Immature natural killer cell (primary cell): Measurements from ENCODE around the gene ZNF761. TPM values are rescaled to one million over a fixed set of nuclear protein-coding genes. Genes with fewer than 3 reads are reported as not detected.
A peak's percentile ranks its signal among the peaks of the same experiment; 100 is the strongest.
"Not testable (repeated sequence)": the region's sequence is repeated elsewhere in the genome, so short reads cannot be mapped to it uniquely, and the experiment has no call there.

Experiments used
- DNase-seq, 3 donors: peaks; one replicate each; pipeline ENCODE4 v3.0.0; 2022; ENCODE audit warnings: mixed read lengths in 1 of 3
- H3K27ac Mint-ChIP-seq, 6 donors: one replicate each; pipeline ENCODE4 v1.8.0; 2020; ENCODE audit warnings: mixed read lengths in 6 of 6, mild to moderate bottlenecking in 5 of 6, inconsistent platforms in 4 of 6, moderate library complexity in 3 of 6
- H3K27me3 Mint-ChIP-seq, 3 donors: one replicate each; pipeline ENCODE4 v1.8.0; 2020 to 2021; ENCODE audit warnings: low read depth in 3 of 3, mild to moderate bottlenecking in 3 of 3, mixed read lengths in 3 of 3, moderate library complexity in 3 of 3, inconsistent platforms in 1 of 3
- H3K36me3 Mint-ChIP-seq, 3 donors: one replicate each; pipeline ENCODE4 v1.8.0; 2020; ENCODE audit warnings: mixed read lengths in 3 of 3, inconsistent platforms in 2 of 3, mild to moderate bottlenecking in 2 of 3
- H3K4me1 Mint-ChIP-seq, 2 donors: one replicate each; pipeline ENCODE4 v1.8.0; 2020; ENCODE audit warnings: inconsistent platforms in 2 of 2, mild to moderate bottlenecking in 2 of 2, mixed read lengths in 2 of 2, moderate library complexity in 1 of 2
- H3K4me3 Mint-ChIP-seq, 5 donors: one replicate each; pipeline ENCODE4 v1.8.0; 2020; ENCODE audit warnings: mild to moderate bottlenecking in 5 of 5, mixed read lengths in 5 of 5, inconsistent platforms in 3 of 5, moderate library complexity in 3 of 5
- H3K9me3 Mint-ChIP-seq, 6 donors: one replicate each; pipeline ENCODE4 v1.8.0; 2020; ENCODE audit warnings: mild to moderate bottlenecking in 6 of 6, mixed read lengths in 6 of 6, inconsistent platforms in 4 of 6, moderate library complexity in 3 of 6
- polyA plus RNA-seq, 3 donors: library from polyadenylated mRNA; unstranded; fragments of 300-500 nt; fragmentation: Illumina TruSeq; gene quantifications; one replicate each; pipeline ENCODE4 v1.2.3, GENCODE V29; 2021

ZNF761 gene
- polyA plus RNA-seq, 3 donors from 2014 or later: 4.4 to 8.9 (median 6.9) TPM

DNA sequence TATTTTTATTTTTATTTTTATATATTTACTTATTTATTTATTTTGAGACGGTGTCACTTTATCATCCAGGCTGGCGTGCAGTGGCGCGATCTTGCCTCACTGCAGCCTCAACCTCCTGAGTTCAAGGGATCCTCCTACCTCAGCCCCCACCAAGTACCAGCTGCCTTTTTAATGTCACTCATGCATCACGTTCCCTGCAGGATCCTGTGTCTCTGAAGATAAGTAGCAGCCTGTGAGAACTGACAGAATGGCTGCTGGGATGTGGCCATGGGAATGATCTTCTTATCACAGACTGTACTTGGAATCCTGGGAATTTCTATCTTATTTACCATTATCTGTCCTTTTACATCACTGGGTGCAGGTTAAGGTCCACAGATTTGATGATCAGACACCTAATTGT, 9.2 kb upstream of the ZNF761 start:
- Mint-ChIP-seq H3K27me3 (peaks cover 1 to 5% (median 1%) of the 10 kb centered on the region in 3 donors), H3K9me3 (peaks cover 1 to 22% (median 5%) of the 10 kb centered on the region in 6 donors), H3K4me1 (peaks cover 0 to 2% of the 10 kb centered on the region in 2 donors), H3K36me3 (peaks cover 0 to under 1% (median 0%) of the 10 kb centered on the region in 3 donors), H3K4me3 (no peak overlapping the region), H3K27ac (no peak overlapping the region)
- no peak for DNase-seq

DNA sequence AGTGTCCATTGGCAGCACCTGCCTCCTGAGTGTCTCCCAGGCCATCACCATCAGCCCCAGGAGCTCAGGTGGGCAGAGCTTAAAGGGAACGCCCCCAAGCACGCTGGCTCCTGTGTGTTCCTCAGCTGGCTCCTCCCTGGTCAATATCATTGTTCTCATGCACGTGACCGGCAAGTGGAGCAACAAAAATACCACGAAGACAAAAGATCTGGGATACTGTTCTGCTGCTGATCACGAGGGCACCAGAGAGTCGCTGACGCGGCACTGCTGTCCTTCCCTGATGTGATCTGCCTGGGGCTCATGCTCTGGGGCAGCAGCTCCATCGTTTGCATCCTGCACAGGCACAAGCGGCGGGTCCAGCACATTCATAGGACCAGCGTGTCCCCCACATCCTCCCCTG, 8.7 kb upstream of the ZNF761 start:
- H3K27me3 Mint-ChIP-seq, DNase-seq, H3K36me3 Mint-ChIP-seq, H3K4me1 Mint-ChIP-seq, H3K4me3 Mint-ChIP-seq, H3K27ac Mint-ChIP-seq: not testable (repeated sequence)
- H3K9me3 Mint-ChIP-seq: peaks cover 0 to 18% (median 2%) of the 10 kb centered on the region in 6 donors

DNA sequence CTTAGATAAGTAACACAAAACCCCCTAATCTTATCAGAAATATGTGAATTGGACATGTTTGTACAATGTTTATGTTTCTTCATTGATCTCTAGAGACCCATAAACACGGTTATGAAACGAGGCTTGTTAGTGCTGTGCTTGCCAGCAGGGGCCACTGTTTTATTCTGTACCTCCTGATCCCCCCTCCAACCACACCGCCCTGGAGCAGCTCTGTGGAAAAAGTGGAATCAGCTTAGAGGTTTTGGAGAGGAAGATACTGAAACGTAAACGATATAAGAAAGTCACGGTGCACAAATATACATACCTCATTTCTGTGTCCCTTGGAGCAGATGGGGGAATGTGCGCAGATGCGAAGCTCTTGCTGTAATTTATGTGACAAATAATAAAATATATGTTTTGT, 8.1 kb upstream of the ZNF761 start:
- H3K36me3 Mint-ChIP-seq, H3K4me1 Mint-ChIP-seq, H3K27me3 Mint-ChIP-seq, DNase-seq, H3K4me3 Mint-ChIP-seq, H3K27ac Mint-ChIP-seq: not testable (repeated sequence)
- H3K9me3 Mint-ChIP-seq: peaks cover 0 to 14% (median 0%) of the 10 kb centered on the region in 6 donors

DNA sequence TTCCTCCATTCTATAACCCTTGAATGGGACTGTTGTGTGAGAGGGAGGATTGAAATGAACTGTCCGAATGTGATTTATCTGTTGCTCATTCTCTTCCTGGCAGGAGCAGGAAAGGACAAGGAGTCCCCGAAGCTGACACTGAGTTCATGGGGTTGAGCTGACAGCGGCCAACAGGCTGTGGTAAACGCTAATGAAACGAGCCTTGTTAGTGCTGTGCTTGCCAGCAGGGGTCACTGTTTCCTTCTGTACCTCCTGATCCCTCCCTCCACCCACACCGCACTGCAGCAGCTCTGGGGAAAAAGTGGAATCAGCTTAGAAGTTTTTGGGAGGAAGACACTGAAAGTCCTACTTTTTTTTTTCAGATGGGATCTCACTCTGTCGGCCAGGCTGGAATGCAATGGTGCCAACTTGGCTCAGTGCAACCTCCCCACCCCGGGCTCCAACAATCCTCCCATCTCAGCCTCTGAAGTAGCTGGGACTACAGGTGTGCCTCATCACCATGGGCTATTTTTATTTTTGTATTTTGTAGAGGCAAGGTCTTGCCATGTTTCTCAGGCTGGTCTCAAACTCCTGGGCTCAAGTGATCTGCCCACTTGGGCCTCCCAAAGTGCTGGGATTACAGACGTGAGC, 6.7 kb upstream of the ZNF761 start:
- no peaks in the 10 kb centered on the region for H3K36me3 Mint-ChIP-seq
- no peak overlapping the region for H3K27ac Mint-ChIP-seq
- H3K4me3 Mint-ChIP-seq: no peak overlapping the region
- H3K4me1 Mint-ChIP-seq: peaks cover 0 to 2% of the 10 kb centered on the region in 2 donors
- H3K27me3 Mint-ChIP-seq: peaks cover 0 to 5% (median 1%) of the 10 kb centered on the region in 3 donors
- peak; percentile 54 to 66 (median 65) for DNase-seq
- peaks cover 0 to 5% (median 0%) of the 10 kb centered on the region in 6 donors for H3K9me3 Mint-ChIP-seq

DNA sequence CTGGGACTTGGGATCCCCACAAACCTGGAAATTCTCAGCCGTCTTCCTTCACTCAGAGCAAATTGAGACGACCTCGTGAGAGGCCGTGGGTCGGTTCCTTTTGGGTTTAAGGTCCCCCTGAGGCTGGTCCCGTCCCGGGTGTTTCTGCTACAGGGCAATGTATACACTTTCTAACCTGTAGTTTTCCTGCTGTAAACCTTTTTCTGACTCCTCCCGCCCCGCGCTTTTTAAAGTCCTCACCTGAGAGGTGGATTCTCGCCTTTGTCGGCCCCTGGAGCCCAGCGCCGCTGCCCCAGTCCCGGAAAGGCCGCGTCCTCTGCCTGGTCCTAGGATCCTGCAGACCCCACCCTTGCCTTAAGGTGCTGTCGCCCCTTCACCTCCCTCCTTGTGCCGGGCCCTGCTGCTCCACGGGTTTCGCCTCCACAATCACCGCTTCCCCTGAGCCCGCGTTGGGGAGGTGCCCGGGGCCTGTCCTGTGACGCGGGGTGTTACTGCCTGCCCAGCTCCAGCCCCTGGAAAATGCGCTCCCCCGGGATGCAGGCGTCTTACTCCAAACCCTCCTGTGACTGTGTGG, 391 bp downstream of the ZNF761 start:
- H3K9me3 Mint-ChIP-seq: peaks cover 0 to 4% (median 0%) of the 10 kb centered on the region in 6 donors
- H3K27me3 Mint-ChIP-seq: peaks cover 0 to 5% (median 3%) of the 10 kb centered on the region in 3 donors
- DNase-seq: no peak
- H3K27ac Mint-ChIP-seq: peak overlapping the region; percentile 96 to 99 (median 97)
- H3K36me3 Mint-ChIP-seq: peaks cover 18 to 32% (median 28%) of the 10 kb centered on the region in 3 donors
- H3K4me3 Mint-ChIP-seq: peak overlapping the region; percentile 96 to 99 (median 98)
- peaks cover 33 to 46% of the 10 kb centered on the region in 2 donors for H3K4me1 Mint-ChIP-seq

DNA sequence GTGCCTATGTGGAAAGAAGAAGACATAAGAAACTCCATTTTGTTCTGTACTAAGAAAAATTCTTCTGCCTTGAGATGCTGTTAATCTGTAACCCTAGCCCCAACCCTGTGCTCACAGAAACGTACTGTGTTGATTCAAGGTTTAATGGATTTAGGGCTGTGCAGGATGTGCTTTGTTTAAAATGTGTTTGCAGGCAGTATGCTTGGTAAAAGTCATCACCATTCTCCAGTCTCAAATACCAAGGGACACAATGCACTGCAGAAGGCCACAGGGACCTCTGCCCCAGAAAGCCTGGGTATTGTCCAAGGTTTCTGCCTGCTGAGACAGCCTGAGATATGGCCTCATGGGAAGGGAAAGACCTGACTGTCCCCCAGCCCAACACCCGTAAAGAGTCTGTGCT, 12.0 kb downstream of the ZNF761 start:
- not testable (repeated sequence) for DNase-seq, H3K27ac Mint-ChIP-seq, H3K4me1 Mint-ChIP-seq, H3K4me3 Mint-ChIP-seq, H3K27me3 Mint-ChIP-seq
- Mint-ChIP-seq H3K36me3 (peaks cover 70 to 85% (median 81%) of the 10 kb centered on the region in 3 donors), H3K9me3 (peaks cover 26 to 87% (median 78%) of the 10 kb centered on the region in 6 donors)

DNA sequence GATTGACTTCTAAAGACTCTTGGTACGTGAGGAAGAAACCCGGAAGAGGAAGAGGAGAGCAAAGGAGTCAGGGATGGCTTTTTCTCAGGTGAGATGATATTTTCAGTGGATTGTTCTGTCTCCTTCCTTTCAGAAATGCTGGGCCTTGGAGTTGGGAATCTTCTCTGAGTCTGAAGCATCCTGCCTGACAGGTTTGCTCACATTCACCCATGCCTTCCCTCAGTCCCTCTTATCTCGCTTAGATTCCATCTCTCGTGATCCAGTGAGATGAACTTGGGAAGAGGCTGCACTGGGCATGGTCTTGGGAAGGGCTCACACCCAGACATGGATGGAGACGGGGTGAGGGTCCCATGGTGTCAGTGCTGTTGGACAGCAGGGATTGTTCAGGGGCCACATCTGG, 15.4 kb downstream of the ZNF761 start:
- not testable (repeated sequence) for H3K27me3 Mint-ChIP-seq, H3K27ac Mint-ChIP-seq, DNase-seq, H3K4me1 Mint-ChIP-seq, H3K4me3 Mint-ChIP-seq
- Mint-ChIP-seq H3K9me3 (peaks cover 38 to 91% (median 79%) of the 10 kb centered on the region in 6 donors), H3K36me3 (peaks cover 70 to 85% (median 84%) of the 10 kb centered on the region in 3 donors)

DNA sequence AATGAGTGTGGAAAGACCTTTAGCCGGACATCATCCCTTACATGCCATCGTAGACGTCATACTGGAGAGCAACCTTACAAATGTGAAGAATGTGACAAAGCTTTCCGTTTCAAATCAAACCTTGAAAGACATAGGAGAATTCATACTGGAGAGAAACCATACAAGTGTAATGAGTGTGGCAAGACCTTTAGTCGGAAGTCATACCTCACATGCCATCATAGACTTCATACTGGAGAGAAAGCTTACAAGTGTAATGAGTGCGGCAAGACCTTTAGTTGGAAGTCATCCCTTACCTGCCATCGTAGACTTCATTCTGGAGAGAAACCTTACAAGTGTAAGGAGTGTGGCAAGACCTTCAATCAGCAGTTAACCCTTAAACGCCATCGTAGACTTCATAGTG, 24.0 kb downstream of the ZNF761 start:
- Mint-ChIP-seq H3K4me3 (no peak overlapping the region), H3K9me3 (peaks cover 62 to 94% (median 92%) of the 10 kb centered on the region in 6 donors), H3K4me1 (no peaks in the 10 kb centered on the region), H3K27me3 (peaks cover 0 to 2% (median 0%) of the 10 kb centered on the region in 3 donors), H3K27ac (no peak overlapping the region), H3K36me3 (peaks cover 58 to 76% (median 70%) of the 10 kb centered on the region in 3 donors)
- no peak for DNase-seq

DNA sequence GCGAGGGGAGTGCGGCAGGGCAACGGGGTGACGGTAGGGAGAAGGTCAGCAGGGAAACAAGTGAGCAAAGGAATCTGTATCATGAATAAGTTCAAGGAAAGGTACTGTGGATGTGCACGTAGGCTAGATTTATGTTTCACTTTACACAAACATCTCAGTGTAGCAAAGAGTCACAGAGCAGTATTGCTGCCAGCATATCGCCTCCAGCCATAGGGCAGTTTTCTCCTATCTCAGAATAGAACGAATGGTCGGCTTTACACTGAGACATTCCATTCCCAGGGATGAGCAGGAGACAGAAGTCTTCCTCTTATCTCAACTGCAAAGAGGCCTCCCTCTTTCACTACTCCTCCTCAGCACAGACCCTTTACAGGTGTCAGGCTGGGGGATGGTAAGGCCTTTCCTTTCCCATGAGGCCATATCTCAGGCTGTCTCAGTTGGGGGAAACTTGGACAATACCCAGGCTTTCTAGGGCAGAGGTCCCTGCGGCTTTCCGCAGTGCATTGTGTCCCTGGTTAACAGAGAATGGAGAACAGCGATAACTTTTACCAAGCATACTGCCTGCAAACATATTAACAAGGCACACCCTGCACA, 28.4 kb downstream of the ZNF761 start:
- not testable (repeated sequence) for H3K27ac Mint-ChIP-seq, DNase-seq, H3K4me1 Mint-ChIP-seq, H3K4me3 Mint-ChIP-seq
- H3K36me3 Mint-ChIP-seq: peaks cover 30 to 44% (median 33%) of the 10 kb centered on the region in 3 donors
- peaks cover 0 to 17% (median 4%) of the 10 kb centered on the region in 3 donors for H3K27me3 Mint-ChIP-seq
- peaks cover 59 to 82% (median 73%) of the 10 kb centered on the region in 6 donors for H3K9me3 Mint-ChIP-seq

DNA sequence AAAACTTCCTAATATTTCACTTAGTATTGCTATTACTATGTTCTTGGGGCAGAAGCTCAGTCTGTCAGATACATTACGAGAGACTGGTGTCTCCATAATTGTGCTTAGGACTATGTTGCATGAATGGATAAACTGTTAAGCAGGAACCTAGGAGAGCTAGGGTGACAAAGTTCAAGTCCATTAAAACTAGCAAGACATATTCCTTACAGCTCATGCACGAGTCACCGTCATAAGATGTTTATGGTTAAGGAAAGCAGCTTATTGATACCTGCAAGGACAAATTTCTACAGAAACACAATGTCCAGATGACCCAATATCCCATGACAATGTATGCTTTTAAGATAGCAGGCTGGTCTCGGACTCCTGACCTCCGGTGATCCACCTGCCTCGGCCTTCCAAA, 30.1 kb downstream of the ZNF761 start:
- H3K27me3 Mint-ChIP-seq: peaks cover 0 to 17% (median 4%) of the 10 kb centered on the region in 3 donors
- H3K4me1 Mint-ChIP-seq: peaks cover 6 to 8% of the 10 kb centered on the region in 2 donors
- peaks cover 14 to 28% (median 17%) of the 10 kb centered on the region in 3 donors for H3K36me3 Mint-ChIP-seq
- H3K27ac Mint-ChIP-seq: no peak overlapping the region
- peaks cover 43 to 66% (median 58%) of the 10 kb centered on the region in 6 donors for H3K9me3 Mint-ChIP-seq
- DNase-seq: no peak
- no peak overlapping the region for H3K4me3 Mint-ChIP-seq

DNA sequence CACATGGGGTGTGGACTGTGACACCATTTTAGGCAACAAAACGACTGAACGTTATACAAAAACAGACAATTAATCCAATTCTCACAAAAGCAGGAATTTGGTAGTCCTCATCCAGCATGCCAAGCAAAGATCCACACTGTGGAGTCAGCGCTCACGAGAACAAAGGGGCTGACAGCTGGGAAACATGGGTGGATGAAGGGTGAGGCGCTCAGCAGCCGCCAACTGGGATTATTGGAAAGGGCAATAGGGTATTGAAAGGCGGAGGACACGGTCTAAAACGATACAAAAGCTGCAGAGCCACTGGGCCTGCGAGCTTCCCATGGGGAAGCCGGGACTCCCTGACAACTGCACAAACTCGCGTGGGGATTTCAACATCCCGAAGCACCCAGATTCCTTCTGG, 31.1 kb downstream of the ZNF761 start:
- peaks cover 37 to 56% (median 49%) of the 10 kb centered on the region in 6 donors for H3K9me3 Mint-ChIP-seq
- no peak overlapping the region for H3K4me3 Mint-ChIP-seq
- H3K27ac Mint-ChIP-seq: no peak overlapping the region
- peaks cover 8 to 21% (median 13%) of the 10 kb centered on the region in 3 donors for H3K36me3 Mint-ChIP-seq
- H3K27me3 Mint-ChIP-seq: peaks cover 0 to 17% (median 9%) of the 10 kb centered on the region in 3 donors
- peaks cover 13 to 18% of the 10 kb centered on the region in 2 donors for H3K4me1 Mint-ChIP-seq
- DNase-seq: no peak

DNA sequence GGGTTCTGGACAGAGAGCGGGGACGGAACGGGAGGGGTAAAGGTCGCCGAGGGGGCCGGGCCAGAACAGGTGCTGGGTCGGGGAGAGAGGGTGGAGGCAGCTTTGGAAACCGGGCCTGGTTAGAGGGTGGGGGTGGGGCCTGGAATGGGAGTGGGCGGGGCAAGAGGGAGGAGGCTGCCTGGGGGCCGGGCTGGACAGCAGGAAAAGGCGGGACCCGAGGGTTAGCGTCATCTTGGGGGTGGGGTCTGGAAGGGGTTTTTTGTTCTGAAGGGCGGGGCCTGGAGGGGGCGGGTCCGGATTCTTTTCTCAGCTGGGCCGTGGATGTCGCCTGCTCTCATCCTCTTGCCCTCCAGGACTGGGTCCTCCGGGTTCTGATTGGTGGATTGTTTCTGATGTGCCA, 31.5 kb downstream of the ZNF761 start:
- Mint-ChIP-seq H3K27me3 (peaks cover 0 to 17% (median 9%) of the 10 kb centered on the region in 3 donors), H3K36me3 (peaks cover 7 to 18% (median 12%) of the 10 kb centered on the region in 3 donors), H3K9me3 (peaks cover 35 to 52% (median 45%) of the 10 kb centered on the region in 6 donors), H3K4me3 (peak overlapping the region in 1 of 5 donors; percentile 29), H3K27ac (no peak overlapping the region), H3K4me1 (peaks cover 15 to 22% of the 10 kb centered on the region in 2 donors)
- DNase-seq: peak in 1 of 3 donors; percentile 7

DNA sequence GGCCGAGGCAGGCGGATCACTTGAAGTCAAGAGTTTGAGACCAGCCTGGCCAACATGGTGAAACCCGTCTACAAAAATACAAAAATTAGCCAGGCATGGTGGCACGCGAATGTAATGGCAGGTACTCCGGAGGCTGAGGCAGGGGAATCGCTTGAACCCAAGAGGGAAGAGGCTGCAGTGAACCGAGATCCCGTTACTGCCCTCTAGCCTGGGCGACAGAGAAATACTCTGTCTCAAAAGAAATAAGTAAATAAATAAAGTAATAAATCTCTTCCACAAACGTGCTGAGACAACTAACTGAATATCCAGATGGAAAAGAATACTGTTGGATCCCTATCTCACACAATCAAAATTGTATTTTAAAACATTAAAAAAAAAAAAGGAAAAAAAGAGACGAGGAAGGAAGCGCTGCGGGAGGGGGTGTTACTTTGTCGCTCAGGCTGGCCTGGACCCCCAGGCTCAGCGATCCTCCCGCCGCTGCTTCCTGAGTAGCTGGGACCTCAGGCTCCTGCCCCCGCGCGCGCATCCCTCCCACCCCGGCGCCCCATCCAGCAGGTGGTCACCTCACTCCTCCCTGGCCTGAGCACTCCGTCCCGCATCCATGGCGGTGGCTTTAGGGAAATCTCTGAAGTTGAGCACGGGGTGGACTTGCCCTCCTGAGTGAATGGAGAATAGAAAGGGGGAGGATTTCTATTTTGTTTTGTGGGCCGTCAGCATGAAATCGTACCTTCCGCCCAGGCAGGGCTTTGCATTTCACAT, 35.1 kb downstream of the ZNF761 start:
- peaks cover 0 to 14% (median 11%) of the 10 kb centered on the region in 3 donors for H3K27me3 Mint-ChIP-seq
- peak overlapping the region; percentile 93 to 95 (median 94) for H3K4me3 Mint-ChIP-seq
- peaks cover 30 to 42% of the 10 kb centered on the region in 2 donors for H3K4me1 Mint-ChIP-seq
- H3K27ac Mint-ChIP-seq: peak overlapping the region; percentile 80 to 94 (median 88)
- peaks cover 2 to 14% (median 8%) of the 10 kb centered on the region in 3 donors for H3K36me3 Mint-ChIP-seq
- DNase-seq: no peak
- H3K9me3 Mint-ChIP-seq: peaks cover 9 to 17% (median 14%) of the 10 kb centered on the region in 6 donors
